GM12892 (cell line): ENCODE results near the gene ARHGAP12.
"Not testable (repeated sequence)": the region's sequence is repeated elsewhere in the genome, so short reads cannot be mapped to it uniquely, and the experiment has no call there.

Experiments
- DNase-seq: peaks from one replicate; pipeline ENCODE4 v3.0.0; 2011; ENCODE audit not compliant: insufficient read length
- FAIRE-seq: peaks from 2 replicates; lab custom pipeline; 2011; peaks lifted over from hg19 to GRCh38; lab: Jason Lieb, UNC
- POLR2A ChIP-seq: IDR thresholded peaks from 2 replicates; pipeline ENCODE4 v1.6.1; 2011; ENCODE audit warnings: low read depth, low read length, control low read depth
- POLR2AphosphoS5 ChIP-seq: IDR thresholded peaks from 2 replicates; pipeline ENCODE4 v1.6.1; 2011; ENCODE audit warnings: low read depth, low read length, control low read depth
- TAF1 ChIP-seq: IDR thresholded peaks from 2 replicates; pipeline ENCODE4 v1.6.1; 2011; ENCODE audit warnings: low read depth, mild to moderate bottlenecking, control low read depth, low read length, borderline replicate concordance

Gene ARHGAP12

GRCh38 chr10:31912898-31913850, 15.5 kb downstream of the ARHGAP12 start:
- DNase-seq (no peak), FAIRE-seq (no peak)
- TF ChIP-seq POLR2A = no peak
- no peak for TF ChIP-seq TAF1
- no peak for TF ChIP-seq POLR2AphosphoS5

- no peak for FAIRE-seq
- no peak for DNase-seq
- TF ChIP-seq TAF1 = no peak
- TF ChIP-seq POLR2A = no peak
- no peak for TF ChIP-seq POLR2AphosphoS5
These were observed 16.3 kb downstream of the ARHGAP12 start for GRCh38 chr10:31912289-31912688.

GRCh38 chr10:31910016-31910415, 18.6 kb downstream of the ARHGAP12 start:
- no peak for FAIRE-seq
- no peak for DNase-seq
- TF ChIP-seq POLR2AphosphoS5 = no peak
- TF ChIP-seq POLR2A = no peak
- TF ChIP-seq TAF1 = no peak

GRCh38 chr10:31908157-31908556, 20.5 kb downstream of the ARHGAP12 start:
- DNase-seq (no peak), FAIRE-seq (no peak)
- TF ChIP-seq POLR2A (no peak), TAF1 (no peak), POLR2AphosphoS5 (no peak)

GRCh38 chr10:31906039-31906438, 22.6 kb downstream of the ARHGAP12 start:
- TF ChIP-seq POLR2AphosphoS5 (no peak), TAF1 (no peak), POLR2A (no peak)
- no peak for FAIRE-seq
- no peak for DNase-seq

- TF ChIP-seq POLR2A (no peak), POLR2AphosphoS5 (no peak), TAF1 (no peak)
- DNase-seq (no peak), FAIRE-seq (no peak)
These were observed 23.0 kb downstream of the ARHGAP12 start for GRCh38 chr10:31905586-31905985.

GRCh38 chr10:31902625-31903024, 26.0 kb downstream of the ARHGAP12 start:
- TF ChIP-seq POLR2AphosphoS5 (no peak), TAF1 (no peak), POLR2A (no peak)
- no peak for FAIRE-seq

GRCh38 chr10:31897506-31897905, 31.1 kb downstream of the ARHGAP12 start:
- TF ChIP-seq TAF1 (no peak), POLR2AphosphoS5 (no peak), POLR2A (no peak)
- FAIRE-seq = no peak
- DNase-seq = no peak

More at GRCh38 chr10:31902625-31903024, 26.0 kb downstream of the ARHGAP12 start:
- no peak for DNase-seq

GRCh38 chr10:31896968-31897384, 31.7 kb downstream of the ARHGAP12 start:
- TF ChIP-seq TAF1 = no peak
- FAIRE-seq = no peak
- no peak for DNase-seq

GRCh38 chr10:31895722-31896121, 32.9 kb downstream of the ARHGAP12 start:
- DNase-seq, FAIRE-seq: not testable (repeated sequence)

- FAIRE-seq (no peak), DNase-seq (no peak)
These were observed 40.2 kb downstream of the ARHGAP12 start for GRCh38 chr10:31888442-31888841.

GRCh38 chr10:31887850-31888249, 40.8 kb downstream of the ARHGAP12 start:
- no peak for TF ChIP-seq POLR2A
- TF ChIP-seq POLR2AphosphoS5 = no peak
- TF ChIP-seq TAF1 = no peak
- no peak for FAIRE-seq

More at GRCh38 chr10:31888442-31888841, 40.2 kb downstream of the ARHGAP12 start:
- TF ChIP-seq POLR2AphosphoS5 (no peak), POLR2A (no peak), TAF1 (no peak)

GRCh38 chr10:31886885-31887284, 41.7 kb downstream of the ARHGAP12 start:
- DNase-seq (no peak), FAIRE-seq (no peak)
- TF ChIP-seq POLR2A = no peak
- no peak for TF ChIP-seq TAF1
- no peak for TF ChIP-seq POLR2AphosphoS5

More at GRCh38 chr10:31887850-31888249, 40.8 kb downstream of the ARHGAP12 start:
- DNase-seq = no peak
